ENCODE measurements around the gene MDK. TPM values are rescaled to one million over a fixed set of nuclear protein-coding genes. Genes with fewer than 3 reads are reported as not detected.
A peak's percentile ranks its signal among the peaks of the same experiment; 100 is the strongest.

The MDK gene
- total RNA-seq, 1 experiment from 2014 or later, result 286 TPM

DNA sequence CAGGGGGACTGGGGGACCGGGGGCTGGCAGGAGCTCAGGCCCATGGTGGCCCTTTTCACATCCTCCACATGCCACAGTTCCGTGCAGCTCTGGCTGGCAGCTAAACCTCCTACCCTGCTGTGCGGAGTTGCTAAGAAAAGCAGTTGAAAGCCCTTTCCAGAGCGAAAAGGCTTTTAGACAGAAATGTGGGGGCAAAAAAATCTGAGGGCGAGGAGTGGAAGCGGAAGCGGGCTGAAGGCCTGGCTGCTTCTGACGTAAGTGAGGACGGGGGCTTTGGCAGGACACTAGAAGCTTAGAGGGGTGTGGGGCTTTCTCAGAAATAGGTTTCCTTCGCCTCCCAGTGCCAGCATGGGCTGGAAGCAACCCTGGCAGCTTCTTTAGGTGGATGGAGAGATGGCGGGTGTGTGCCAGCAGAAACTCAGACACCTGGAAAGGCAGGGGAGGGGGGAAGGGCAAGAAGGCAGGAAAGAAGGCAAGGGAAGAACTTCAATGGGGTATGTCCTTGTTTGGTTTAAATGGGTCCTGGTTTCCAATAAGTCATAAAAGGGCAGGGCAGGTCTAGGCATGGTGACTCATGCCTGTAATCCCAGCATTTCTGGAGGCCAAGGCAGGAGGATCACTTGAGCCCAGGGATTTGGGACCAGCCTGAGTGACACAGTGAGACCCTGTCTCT lies 45.4 kb upstream of the MDK start:
- POLR2A ChIA-PET, result no interaction called here
- no peak for DNase-seq (ENCODE audit: low read depth, low spot score)
- intact Hi-C loops (cut with micrococcal nuclease), result no loop called here
- no peak overlapping the region for H2AFZ ChIP-seq (ENCODE audit: low read depth, low read length, poor library complexity, severe bottlenecking)
- no peaks in the 10 kb centered on the region for H3K27me3 ChIP-seq (ENCODE audit: insufficient read depth, low read length)
- 0 out of 2 replicates have a peak, but pooled peaks have one; percentile 35 for TF ChIP-seq SRF (IDR thresholded peaks at IDR 0.05; ENCODE audit: low read depth)
- TF ChIP-seq CEBPB (IDR thresholded peaks at IDR 0.05; ENCODE audit: low read depth), result no peak
- H3K4me3 ChIP-seq (replicated peaks in 1 of 2; ENCODE audit: low read depth in 1 of 2, low read length in 2 of 2), result no peak overlapping the region
- H4K20me1 ChIP-seq (ENCODE audit: insufficient read depth), result no peaks in the 10 kb centered on the region
- H3K27ac ChIP-seq (ENCODE audit: low read depth, low read length), result no peak overlapping the region
- RAD21 ChIA-PET (ENCODE audit: low non-redundant PET in 1 of 2, low total read pairs in 2 of 2, uncharacterized antibody in 2 of 2, unreplicated experiment in 2 of 2), result no interaction called here
- H3K36me3 ChIP-seq (ENCODE audit: control insufficient read depth in 1 of 2, insufficient read depth in 2 of 2, low read length in 2 of 2), result no peaks in the 10 kb centered on the region
- H3K9me2 ChIP-seq (ENCODE audit: insufficient read depth), result no peaks in the 10 kb centered on the region
- no peaks in the 10 kb centered on the region for H3K79me2 ChIP-seq (ENCODE audit: insufficient read depth, low read length)
- ATAC-seq, result 0 out of 2 replicates have a peak, but pooled peaks have one; percentile 26
- no TSS peak for BruUV-seq (replicated peaks)
- CTCF ChIA-PET, result no interaction called here
- H3K4me2 ChIP-seq (ENCODE audit: low read length), result peak overlapping the region; percentile 43
- peaks cover 0 to 27% of the 10 kb centered on the region in 2 experiments; a peak in 3 of 4 replicates for H3K4me1 ChIP-seq (ENCODE audit: control insufficient read depth in 1 of 2, insufficient read depth in 2 of 2, low read length in 2 of 2)
- H3K9me3 ChIP-seq (ENCODE audit: control insufficient read depth in 1 of 2, insufficient read depth in 1 of 2, low read depth in 1 of 2, low read length in 2 of 2), result no peaks in the 10 kb centered on the region
- no peak overlapping the region for H3K9ac ChIP-seq (ENCODE audit: low read length)

DNA sequence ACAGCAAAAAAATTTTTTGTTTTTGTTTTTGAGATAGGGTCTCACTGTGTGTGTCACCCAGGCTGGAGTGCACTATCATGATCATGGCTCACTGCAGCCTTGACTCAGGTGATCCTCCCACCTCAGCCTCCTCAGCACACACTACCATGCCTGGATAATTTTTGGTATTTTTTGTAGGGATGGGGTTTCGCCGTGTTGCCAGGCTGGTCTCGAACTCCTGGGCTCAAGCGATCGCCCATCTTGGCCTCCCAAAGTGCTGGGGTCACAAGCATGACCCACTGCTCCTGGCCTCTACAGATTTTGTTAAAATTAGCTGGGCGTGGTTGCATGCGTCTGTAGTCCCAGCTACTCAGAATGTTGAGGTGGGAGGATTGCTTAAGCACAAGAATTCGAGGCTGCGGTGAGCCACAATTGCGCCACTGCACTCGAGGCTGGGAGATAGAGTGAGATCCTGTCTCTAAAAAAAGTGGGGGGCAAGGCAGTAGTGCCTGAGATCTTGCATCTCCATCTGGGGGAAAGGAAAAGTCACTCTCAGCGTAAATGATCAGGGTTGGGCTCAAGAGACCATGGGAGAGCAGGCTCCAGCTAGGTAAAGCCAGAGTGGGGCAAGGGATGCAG lies 44.8 kb upstream of the MDK start:
- Histone ChIP-seq H4K20me1 (ENCODE audit: insufficient read depth) (no peaks in the 10 kb centered on the region), H3K4me3 (replicated peaks in 1 of 2; ENCODE audit: low read depth in 1 of 2, low read length in 2 of 2) (no peak overlapping the region), H3K27ac (ENCODE audit: low read depth, low read length) (no peak overlapping the region), H3K9ac (ENCODE audit: low read length) (no peak overlapping the region), H3K79me2 (ENCODE audit: insufficient read depth, low read length) (no peaks in the 10 kb centered on the region), H3K9me3 (ENCODE audit: control insufficient read depth in 1 of 2, insufficient read depth in 1 of 2, low read depth in 1 of 2, low read length in 2 of 2) (no peaks in the 10 kb centered on the region), H3K4me2 (ENCODE audit: low read length) (peak overlapping the region; percentile 43), H3K4me1 (ENCODE audit: control insufficient read depth in 1 of 2, insufficient read depth in 2 of 2, low read length in 2 of 2) (peaks cover 0 to 27% of the 10 kb centered on the region in 2 experiments; a peak in 3 of 4 replicates), H3K27me3 (ENCODE audit: insufficient read depth, low read length) (no peaks in the 10 kb centered on the region), H2AFZ (ENCODE audit: low read depth, low read length, poor library complexity, severe bottlenecking) (no peak overlapping the region), H3K36me3 (ENCODE audit: control insufficient read depth in 1 of 2, insufficient read depth in 2 of 2, low read length in 2 of 2) (no peaks in the 10 kb centered on the region), H3K9me2 (ENCODE audit: insufficient read depth) (no peaks in the 10 kb centered on the region)
- no peak for TF ChIP-seq POLR2A (IDR thresholded peaks at IDR 0.05; ENCODE audit: borderline replicate concordance, extremely low read depth, insufficient read depth, insufficient read length)
- TF ChIP-seq, protein P1, sequence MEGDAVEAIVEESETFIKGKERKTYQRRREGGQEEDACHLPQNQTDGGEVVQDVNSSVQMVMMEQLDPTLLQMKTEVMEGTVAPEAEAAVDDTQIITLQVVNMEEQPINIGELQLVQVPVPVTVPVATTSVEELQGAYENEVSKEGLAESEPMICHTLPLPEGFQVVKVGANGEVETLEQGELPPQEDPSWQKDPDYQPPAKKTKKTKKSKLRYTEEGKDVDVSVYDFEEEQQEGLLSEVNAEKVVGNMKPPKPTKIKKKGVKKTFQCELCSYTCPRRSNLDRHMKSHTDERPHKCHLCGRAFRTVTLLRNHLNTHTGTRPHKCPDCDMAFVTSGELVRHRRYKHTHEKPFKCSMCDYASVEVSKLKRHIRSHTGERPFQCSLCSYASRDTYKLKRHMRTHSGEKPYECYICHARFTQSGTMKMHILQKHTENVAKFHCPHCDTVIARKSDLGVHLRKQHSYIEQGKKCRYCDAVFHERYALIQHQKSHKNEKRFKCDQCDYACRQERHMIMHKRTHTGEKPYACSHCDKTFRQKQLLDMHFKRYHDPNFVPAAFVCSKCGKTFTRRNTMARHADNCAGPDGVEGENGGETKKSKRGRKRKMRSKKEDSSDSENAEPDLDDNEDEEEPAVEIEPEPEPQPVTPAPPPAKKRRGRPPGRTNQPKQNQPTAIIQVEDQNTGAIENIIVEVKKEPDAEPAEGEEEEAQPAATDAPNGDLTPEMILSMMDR (IDR thresholded peaks at IDR 0.05 in 2 of 3, conservative IDR thresholded peaks at IDR 0.05 in 1 of 3; ENCODE audit: borderline replicate concordance in 1 of 3, insufficient read depth in 1 of 3, low read depth in 2 of 3, low read length in 2 of 3), result no peak
- TF ChIP-seq ELF1 (IDR thresholded peaks at IDR 0.05; ENCODE audit: borderline replicate concordance, low read depth), result no peak
- no peak for TF ChIP-seq POLR2AphosphoS5 (IDR thresholded peaks at IDR 0.05; ENCODE audit: low read depth, low read length)
- no peak for TF ChIP-seq EGR1 (IDR thresholded peaks at IDR 0.05; ENCODE audit: low read depth)
- intact Hi-C loops (cut with micrococcal nuclease), result no loop called here
- DNase-seq (ENCODE audit: low read depth, low spot score) (no peak), ATAC-seq (peak; percentile 8; the same call in 1 of the 2 replicates)
- BruUV-seq (replicated peaks), result no TSS peak
- RAD21 ChIA-PET (ENCODE audit: low non-redundant PET in 1 of 2, low total read pairs in 2 of 2, uncharacterized antibody in 2 of 2, unreplicated experiment in 2 of 2), result no interaction called here
- CTCF ChIA-PET, result interaction anchor here (0.7 kb wide), 1 partner anchor 16 kb away, joined by 3 read pairs; no protein-coding TSS in a partner anchor
- POLR2A ChIA-PET, result no interaction called here
